ENCODE measurements around the gene PPP4C.

DNA sequence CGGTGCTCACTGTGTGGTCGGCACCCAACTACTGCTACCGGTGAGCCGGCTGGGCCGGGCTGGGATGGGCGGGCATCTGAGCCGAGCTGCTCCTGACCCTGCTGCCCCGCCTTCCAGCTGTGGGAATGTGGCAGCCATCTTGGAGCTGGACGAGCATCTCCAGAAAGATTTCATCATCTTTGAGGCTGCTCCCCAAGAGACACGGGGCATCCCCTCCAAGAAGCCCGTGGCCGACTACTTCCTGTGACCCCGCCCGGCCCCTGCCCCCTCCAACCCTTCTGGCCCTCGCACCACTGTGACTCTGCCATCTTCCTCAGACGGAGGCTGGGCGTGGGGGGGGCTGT lies 9.0 kb downstream of the PPP4C start:
- no peak for TF ChIP-seq POLR2A (IDR thresholded peaks at IDR 0.05)
- TF ChIP-seq, protein P1, sequence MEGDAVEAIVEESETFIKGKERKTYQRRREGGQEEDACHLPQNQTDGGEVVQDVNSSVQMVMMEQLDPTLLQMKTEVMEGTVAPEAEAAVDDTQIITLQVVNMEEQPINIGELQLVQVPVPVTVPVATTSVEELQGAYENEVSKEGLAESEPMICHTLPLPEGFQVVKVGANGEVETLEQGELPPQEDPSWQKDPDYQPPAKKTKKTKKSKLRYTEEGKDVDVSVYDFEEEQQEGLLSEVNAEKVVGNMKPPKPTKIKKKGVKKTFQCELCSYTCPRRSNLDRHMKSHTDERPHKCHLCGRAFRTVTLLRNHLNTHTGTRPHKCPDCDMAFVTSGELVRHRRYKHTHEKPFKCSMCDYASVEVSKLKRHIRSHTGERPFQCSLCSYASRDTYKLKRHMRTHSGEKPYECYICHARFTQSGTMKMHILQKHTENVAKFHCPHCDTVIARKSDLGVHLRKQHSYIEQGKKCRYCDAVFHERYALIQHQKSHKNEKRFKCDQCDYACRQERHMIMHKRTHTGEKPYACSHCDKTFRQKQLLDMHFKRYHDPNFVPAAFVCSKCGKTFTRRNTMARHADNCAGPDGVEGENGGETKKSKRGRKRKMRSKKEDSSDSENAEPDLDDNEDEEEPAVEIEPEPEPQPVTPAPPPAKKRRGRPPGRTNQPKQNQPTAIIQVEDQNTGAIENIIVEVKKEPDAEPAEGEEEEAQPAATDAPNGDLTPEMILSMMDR (IDR thresholded peaks at IDR 0.05): no peak
